ENCODE measurements around the gene OFD1.

Gene OFD1

GRCh38 chrX:13754765-13755164 lies 20.2 kb downstream of the OFD1 start:
- no peak for TF ChIP-seq GATA1 (IDR thresholded peaks at IDR 0.05; ENCODE audit: low read depth, low read length)
- TF ChIP-seq POLR2A (IDR thresholded peaks at IDR 0.05; ENCODE audit: low read length) = no peak

DNA sequence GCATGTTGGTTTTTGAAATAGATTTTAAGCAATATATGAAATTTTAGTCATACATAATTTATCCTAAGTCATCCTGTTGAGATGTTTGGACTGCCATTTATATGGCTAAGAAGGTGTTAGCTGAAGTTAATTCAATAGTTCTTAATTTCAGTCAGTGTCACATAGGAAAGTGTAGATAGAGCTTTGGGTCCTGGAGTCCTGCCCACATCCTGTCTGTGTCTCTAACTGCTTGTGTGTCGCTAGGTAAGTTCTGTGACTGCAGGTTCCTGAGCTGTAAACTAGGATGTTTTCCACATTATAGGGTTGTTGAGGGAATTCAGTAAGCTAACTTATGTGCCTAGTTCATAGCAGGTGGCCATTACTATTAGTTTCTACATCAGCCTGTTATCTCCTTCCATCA lies 20.7 kb downstream of the OFD1 start:
- TF ChIP-seq POLR2A (IDR thresholded peaks at IDR 0.05; ENCODE audit: low read length) (no peak), GATA1 (IDR thresholded peaks at IDR 0.05; ENCODE audit: low read depth, low read length) (no peak)

More at GRCh38 chrX:13754765-13755164, 20.2 kb downstream of the OFD1 start:
- no peak for DNase-seq

DNA sequence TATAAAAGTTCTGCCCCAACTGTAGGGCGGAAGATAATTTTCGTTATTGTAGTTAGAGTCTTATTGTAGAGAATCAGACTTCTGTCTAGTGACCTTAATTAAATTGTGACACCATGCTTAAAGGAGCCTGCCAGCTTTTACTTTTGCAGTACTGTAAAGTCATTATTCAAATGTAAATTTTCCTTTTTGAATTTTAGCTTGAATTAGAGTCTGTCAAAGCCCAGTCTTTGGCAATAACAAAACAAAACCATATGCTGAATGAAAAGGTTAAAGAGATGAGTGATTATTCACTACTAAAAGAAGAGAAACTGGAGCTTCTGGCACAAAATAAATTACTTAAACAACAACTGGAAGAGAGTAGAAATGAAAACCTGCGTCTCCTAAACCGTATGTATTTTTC lies 21.8 kb downstream of the OFD1 start:
- DNase-seq = no peak
- TF ChIP-seq GATA1 (IDR thresholded peaks at IDR 0.05; ENCODE audit: low read depth, low read length) = no peak

More for the DNA sequence above, 20.7 kb downstream of the OFD1 start:
- DNase-seq = no peak

DNA sequence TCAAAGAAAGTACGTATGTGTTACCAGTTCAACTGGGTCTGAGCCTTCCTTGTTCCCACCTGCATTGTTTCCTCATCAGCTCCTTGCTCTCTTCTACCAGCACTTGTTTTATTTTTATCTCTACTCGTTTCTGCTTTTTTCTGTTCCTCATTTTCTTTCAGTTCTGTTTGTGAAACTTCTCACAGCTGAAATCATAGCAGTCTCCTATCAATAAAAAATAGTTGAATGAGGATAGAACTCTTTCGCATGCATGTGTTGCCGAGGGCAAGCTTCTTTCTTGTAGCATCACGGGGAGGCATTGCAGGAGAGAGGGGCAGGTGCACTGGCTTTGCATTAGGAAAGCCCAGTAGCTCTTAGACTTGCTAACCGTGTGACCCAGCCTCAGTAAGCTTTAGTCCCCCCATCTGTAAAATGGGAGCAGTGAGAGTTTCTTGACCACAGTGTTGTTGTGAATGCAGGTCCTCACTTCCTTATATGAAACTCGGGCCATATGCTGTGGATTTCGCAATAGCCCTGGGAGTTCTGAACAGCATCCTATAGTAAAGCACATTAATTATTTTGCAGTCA lies 24.7 kb downstream of the OFD1 start:
- TF ChIP-seq POLR2A (IDR thresholded peaks at IDR 0.05; ENCODE audit: low read length) = no peak
- no peak for TF ChIP-seq GATA1 (IDR thresholded peaks at IDR 0.05; ENCODE audit: low read depth, low read length)
- no peak for DNase-seq

GRCh38 chrX:13760426-13760825 lies 25.9 kb downstream of the OFD1 start:
- TF ChIP-seq GATA1 (IDR thresholded peaks at IDR 0.05; ENCODE audit: low read depth, low read length) = no peak
- no peak for TF ChIP-seq POLR2A (IDR thresholded peaks at IDR 0.05; ENCODE audit: low read length)
- DNase-seq = no peak

DNA sequence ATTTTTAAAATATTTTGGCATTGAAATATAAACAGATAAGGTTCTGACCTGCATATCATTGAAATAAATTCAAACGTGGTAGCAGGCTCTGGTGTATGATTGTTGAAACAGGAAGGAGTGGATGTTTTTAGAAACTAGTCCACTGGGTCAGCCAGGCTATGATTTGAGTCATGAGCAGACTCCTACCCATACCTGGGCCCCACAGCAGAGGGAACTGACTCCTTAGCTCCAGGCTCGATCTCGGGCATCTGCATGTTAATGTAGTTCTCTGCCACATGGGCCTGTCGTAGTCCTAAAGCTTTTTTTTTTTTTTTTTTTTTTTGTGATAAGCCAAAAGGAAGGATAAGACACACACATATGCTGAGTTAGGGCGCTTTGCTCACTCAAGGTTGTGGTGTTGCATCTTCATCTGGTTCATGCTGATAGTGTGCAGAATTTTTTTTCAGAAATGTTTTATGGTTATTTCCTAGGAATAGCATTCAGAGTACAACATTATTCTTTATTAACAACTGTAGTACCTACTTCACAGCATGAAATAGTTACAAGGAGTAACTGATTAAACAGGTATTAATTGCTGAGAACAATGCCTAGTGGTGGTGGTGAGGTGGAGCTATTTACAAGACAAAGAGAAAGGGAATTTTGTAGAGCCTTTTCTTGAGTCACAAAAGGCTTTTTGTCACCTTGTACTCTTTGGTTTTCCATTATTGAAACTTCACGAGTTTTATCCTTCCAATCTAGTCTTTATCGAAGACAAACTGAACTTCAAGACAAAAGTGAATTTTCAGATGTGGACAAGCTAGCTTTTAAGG lies 27.3 kb downstream of the OFD1 start:
- DNase-seq = peak; percentile 47 to 55
- TF ChIP-seq POLR2A (IDR thresholded peaks at IDR 0.05; ENCODE audit: low read length) = no peak

GRCh38 chrX:13763489-13763888 lies 28.9 kb downstream of the OFD1 start:
- no peak for DNase-seq
- TF ChIP-seq POLR2A (IDR thresholded peaks at IDR 0.05; ENCODE audit: low read length) (no peak), GATA1 (IDR thresholded peaks at IDR 0.05; ENCODE audit: low read depth, low read length) (no peak)

DNA sequence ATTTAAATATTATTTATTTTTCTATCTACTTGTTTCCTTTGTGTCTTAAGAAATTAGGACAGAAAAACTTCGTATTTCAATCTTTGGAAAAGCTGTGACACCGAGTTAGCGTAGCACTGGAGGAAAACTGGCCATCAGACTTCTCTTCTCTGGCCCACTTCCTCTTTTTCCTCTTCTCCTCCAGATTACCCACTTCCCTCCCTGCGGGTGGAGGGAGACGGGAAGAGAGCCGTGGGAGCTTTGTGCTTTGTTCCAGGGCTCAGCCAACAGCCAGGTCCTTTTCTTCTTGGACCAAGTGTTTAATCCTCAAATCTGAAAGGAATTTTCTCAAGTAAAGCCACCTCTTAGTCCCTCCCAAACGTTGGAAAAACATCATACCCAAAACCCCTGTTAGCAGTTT lies 29.7 kb downstream of the OFD1 start:
- no peak for DNase-seq
- TF ChIP-seq GATA1 (IDR thresholded peaks at IDR 0.05; ENCODE audit: low read depth, low read length) (no peak), POLR2A (IDR thresholded peaks at IDR 0.05; ENCODE audit: low read length) (no peak)

DNA sequence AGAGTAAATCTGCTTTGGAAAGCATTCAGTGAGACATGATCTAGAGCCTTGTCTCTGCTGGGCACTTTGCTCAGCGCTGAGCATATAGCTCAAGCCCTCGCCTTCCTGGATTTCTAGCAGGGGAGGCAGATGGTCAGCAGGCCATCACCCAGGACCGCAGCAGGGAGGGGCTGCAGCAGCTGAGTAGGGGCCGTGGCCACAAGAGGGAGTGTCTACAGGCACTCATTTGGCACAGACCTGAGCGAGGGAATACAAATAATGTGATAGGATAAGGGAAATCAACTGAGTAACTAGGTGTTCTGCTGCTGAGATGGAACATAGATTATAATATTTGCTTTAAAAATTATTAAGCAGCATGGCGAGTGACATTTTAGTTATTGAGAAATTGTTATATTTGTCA lies 30.2 kb downstream of the OFD1 start:
- no peak for TF ChIP-seq POLR2A (IDR thresholded peaks at IDR 0.05; ENCODE audit: low read length)
- TF ChIP-seq GATA1 (IDR thresholded peaks at IDR 0.05; ENCODE audit: low read depth, low read length) = no peak
- peak in 1 of 2 experiments; percentile 0 for DNase-seq

DNA sequence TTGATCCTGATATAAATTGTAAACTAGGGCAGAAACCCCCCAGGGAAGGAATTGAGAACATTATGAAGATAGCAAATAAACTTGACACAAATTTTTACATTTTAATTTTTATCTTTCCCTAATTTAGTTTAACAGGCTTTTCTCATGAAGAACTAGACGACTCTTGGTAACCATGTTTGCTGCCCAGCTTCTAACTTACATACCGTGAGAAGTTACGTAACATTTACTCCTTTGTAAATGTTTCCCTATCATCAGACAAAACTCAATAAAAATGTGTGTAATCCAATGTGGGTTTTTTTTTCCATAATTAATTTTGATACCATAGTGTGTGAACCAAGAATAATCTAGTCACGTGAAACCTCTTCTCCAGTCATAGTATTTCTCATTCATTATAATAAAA lies 34.4 kb downstream of the OFD1 start:
- TF ChIP-seq GATA1 (IDR thresholded peaks at IDR 0.05; ENCODE audit: low read depth, low read length) (no peak), POLR2A (IDR thresholded peaks at IDR 0.05; ENCODE audit: low read length) (no peak)
- DNase-seq = no peak

DNA sequence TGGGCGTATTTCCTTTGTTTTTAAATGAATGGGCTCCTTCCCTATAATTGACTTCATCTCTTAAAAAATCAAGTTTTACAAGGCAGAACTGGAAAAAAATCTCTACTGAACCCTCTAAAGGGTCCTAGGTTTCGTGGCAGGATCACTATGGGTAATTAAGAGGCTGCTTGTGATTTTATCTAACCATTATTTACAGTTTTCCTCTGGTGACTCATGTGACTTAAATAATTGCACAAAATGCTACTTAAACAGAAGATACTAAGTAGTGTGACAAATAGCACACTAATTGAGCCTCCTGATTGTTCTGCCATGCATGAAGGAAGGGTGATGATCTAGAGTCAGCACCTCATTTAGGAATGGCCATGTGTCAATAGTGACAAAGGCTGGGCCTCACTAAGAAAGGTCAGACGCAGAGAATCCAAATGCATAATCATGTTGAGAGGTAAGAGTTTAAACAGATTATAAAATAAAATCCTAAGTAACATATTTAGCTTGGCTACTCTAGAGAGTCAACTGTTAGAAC lies 35.5 kb downstream of the OFD1 start:
- TF ChIP-seq POLR2A (IDR thresholded peaks at IDR 0.05; ENCODE audit: low read length) (no peak), GATA1 (IDR thresholded peaks at IDR 0.05; ENCODE audit: low read depth, low read length) (no peak)
- DNase-seq = no peak

DNA sequence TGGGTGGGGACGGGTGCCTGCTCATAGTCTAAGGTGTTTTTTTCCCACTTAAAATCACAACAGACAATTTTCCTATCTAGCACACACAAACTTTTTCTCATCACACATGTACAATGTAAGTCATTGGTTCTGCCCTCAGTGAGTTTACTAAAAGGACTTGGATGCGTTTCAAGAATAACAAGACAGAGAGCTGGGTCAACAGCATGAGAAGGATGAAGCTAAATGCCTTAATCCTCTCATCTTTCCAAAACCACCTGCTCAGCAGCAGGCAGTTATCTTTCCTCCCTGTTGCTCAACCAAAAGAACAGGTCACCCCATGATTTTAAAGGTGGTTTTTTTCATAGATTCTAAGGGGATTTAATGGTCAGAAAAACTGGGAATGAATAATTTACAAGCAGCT lies 40.1 kb downstream of the OFD1 start:
- DNase-seq = no peak
- TF ChIP-seq GATA1 (IDR thresholded peaks at IDR 0.05; ENCODE audit: low read depth, low read length) = no peak
- no peak for TF ChIP-seq POLR2A (IDR thresholded peaks at IDR 0.05; ENCODE audit: low read length)

- TF ChIP-seq GATA1 (IDR thresholded peaks at IDR 0.05; ENCODE audit: low read depth, low read length) (no peak), POLR2A (IDR thresholded peaks at IDR 0.05; ENCODE audit: low read length) (no peak)
- no peak for DNase-seq
These were observed 41.3 kb downstream of the OFD1 start for GRCh38 chrX:13775837-13776236.

- TF ChIP-seq GATA1 (IDR thresholded peaks at IDR 0.05; ENCODE audit: low read depth, low read length) (no peak), POLR2A (IDR thresholded peaks at IDR 0.05; ENCODE audit: low read length) (no peak)
These were observed 41.8 kb downstream of the OFD1 start for GRCh38 chrX:13776387-13776786.

DNA sequence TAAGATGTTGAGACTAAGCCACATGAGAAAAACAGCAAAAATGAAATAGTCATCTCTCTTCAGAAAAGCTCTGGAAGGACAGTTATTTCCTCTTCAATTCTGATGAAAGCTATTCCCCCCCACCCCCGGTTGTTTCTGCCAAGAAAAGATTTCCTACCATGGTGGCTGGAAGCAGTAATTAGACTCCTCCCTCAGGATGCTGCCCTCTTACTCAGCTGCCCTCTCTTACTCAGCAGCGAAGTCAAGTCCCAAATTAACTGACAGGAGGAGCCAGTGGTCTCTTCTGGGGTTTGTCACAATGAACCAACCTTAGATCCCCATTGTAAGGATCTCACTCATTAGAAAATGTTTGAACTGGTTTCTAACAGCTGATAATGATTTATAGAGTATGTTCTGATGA lies 44.4 kb downstream of the OFD1 start:
- no peak for TF ChIP-seq GATA1 (IDR thresholded peaks at IDR 0.05; ENCODE audit: low read depth, low read length)
- TF ChIP-seq POLR2A (IDR thresholded peaks at IDR 0.05; ENCODE audit: low read length) = no peak
- DNase-seq = no peak

More at GRCh38 chrX:13776387-13776786, 41.8 kb downstream of the OFD1 start:
- DNase-seq = no peak

Data from erythroblast (primary cell).